Prostate gland (tissue), 2 donors: ENCODE measurements around the gene FZD10.

ENCODE experiments used
- CTCF ChIP-seq, 4 experiments: fragments of 200-600 bp in 2 of 4; fragments of 450-650 bp in 2 of 4; sonication (generic) in 2 of 4; IDR thresholded peaks; 1 replicate in 3 of 4; 2 replicates in 1 of 4; pipeline ENCODE4 v1.5.1; 2016 to 2019; ENCODE audit warnings: antibody characterized with exemption in 4 of 4, mild to moderate bottlenecking in 2 of 4, moderate library complexity in 2 of 4
- POLR2A ChIP-seq: fragments of 450-650 bp; IDR thresholded peaks from one replicate; pipeline ENCODE4 v1.6.1; 2016; ENCODE audit warnings: antibody characterized with exemption, mild to moderate bottlenecking
- POLR2AphosphoS5 ChIP-seq: sonication (generic); formaldehyde crosslinking; IDR thresholded peaks from one replicate; pipeline ENCODE4 v1.6.1; 2017; ENCODE audit warnings: antibody characterized with exemption

- TF ChIP-seq CTCF (IDR thresholded peaks at IDR 0.05) (no peak), POLR2A (no peak), POLR2AphosphoS5 (no peak)
Observed at GRCh38 chr12:130160711-130161231, 1.5 kb upstream of the FZD10 start.
